Vagina (tissue), 2 donors: ENCODE data around the gene TMPRSS3.

Source experiments
- POLR2A ChIP-seq, 2 donors: fragments of 450-650 bp; IDR thresholded peaks; one replicate each; pipeline ENCODE4 v1.6.1; 2017; ENCODE audit warnings: antibody characterized with exemption in 2 of 2, mild to moderate bottlenecking in 2 of 2, moderate library complexity in 2 of 2
- POLR2AphosphoS5 ChIP-seq, 2 donors: sonication (generic); formaldehyde crosslinking; IDR thresholded peaks; one replicate each; pipeline ENCODE4 v1.9.0; 2017; ENCODE audit warnings: antibody characterized with exemption in 2 of 2, mild to moderate bottlenecking in 2 of 2, low read depth in 1 of 2; ENCODE audit not compliant: insufficient read depth in 1 of 2
- TF ChIP-seq, protein P1 (sequence below), 3 experiments: fragments of 450-650 bp in 2 of 3; fragments of 200-600 bp in 1 of 3; sonication (generic) in 1 of 3; IDR thresholded peaks; one replicate each; pipeline ENCODE4 v1.5.1; 2017 to 2019; ENCODE audit warnings: antibody characterized with exemption in 3 of 3, mild to moderate bottlenecking in 2 of 3, moderate library complexity in 2 of 3

DNA sequence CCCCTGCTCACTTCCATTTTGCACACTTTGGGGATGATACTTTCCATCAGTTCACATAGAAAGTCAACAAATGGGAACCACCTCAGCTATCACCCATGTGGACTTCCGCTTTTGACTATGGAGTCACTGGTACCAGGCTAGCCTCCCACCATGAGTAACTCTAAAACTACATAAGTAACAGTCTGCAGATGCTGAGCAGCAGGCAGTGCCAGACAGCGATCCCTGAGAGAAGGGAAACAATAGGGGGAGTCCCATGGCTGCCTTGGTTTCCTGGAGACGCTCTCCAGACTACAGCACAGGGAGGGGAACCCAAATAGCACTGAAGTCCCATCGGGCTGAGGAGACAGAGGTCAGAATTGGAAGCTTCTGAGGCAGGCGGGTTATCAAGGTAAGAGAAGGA lies 42.2 kb downstream of the TMPRSS3 start:
- TF ChIP-seq, protein P1, sequence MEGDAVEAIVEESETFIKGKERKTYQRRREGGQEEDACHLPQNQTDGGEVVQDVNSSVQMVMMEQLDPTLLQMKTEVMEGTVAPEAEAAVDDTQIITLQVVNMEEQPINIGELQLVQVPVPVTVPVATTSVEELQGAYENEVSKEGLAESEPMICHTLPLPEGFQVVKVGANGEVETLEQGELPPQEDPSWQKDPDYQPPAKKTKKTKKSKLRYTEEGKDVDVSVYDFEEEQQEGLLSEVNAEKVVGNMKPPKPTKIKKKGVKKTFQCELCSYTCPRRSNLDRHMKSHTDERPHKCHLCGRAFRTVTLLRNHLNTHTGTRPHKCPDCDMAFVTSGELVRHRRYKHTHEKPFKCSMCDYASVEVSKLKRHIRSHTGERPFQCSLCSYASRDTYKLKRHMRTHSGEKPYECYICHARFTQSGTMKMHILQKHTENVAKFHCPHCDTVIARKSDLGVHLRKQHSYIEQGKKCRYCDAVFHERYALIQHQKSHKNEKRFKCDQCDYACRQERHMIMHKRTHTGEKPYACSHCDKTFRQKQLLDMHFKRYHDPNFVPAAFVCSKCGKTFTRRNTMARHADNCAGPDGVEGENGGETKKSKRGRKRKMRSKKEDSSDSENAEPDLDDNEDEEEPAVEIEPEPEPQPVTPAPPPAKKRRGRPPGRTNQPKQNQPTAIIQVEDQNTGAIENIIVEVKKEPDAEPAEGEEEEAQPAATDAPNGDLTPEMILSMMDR (IDR thresholded peaks at IDR 0.05), result no peak
- TF ChIP-seq POLR2A (IDR thresholded peaks at IDR 0.05) (no peak), POLR2AphosphoS5 (IDR thresholded peaks at IDR 0.05; ENCODE audit: insufficient read depth in 1 of 2, low read depth in 1 of 2) (no peak)
